Testis (tissue), 3 donors: Measurements from ENCODE around the gene TBXAS1. TPM values are rescaled to one million over a fixed set of nuclear protein-coding genes. Genes with fewer than 3 reads are reported as not detected.

Experiments
- DNase-seq: peaks from one replicate; pipeline ENCODE4 v3.0.0-alpha.2; 2019
- H3K27ac ChIP-seq, 2 donors: fragments of 200-600 bp; sonication (generic); one replicate each; pipeline ENCODE4 v1.5.1; 2019
- H3K27me3 ChIP-seq: fragments of 200-600 bp; sonication (generic); one replicate; pipeline ENCODE4 v1.5.1; 2019
- H3K36me3 ChIP-seq: fragments of 200-600 bp; sonication (generic); one replicate; pipeline ENCODE4 v1.5.1; 2017; ENCODE audit warnings: low read depth; ENCODE audit errors: missing control alignments
- H3K4me1 ChIP-seq: fragments of 200-600 bp; sonication (generic); one replicate; pipeline ENCODE4 v1.5.1; 2019
- H3K4me3 ChIP-seq, 2 donors: fragments of 200-600 bp; sonication (generic); one replicate each; pipeline ENCODE4 v1.5.1; 2017 to 2019
- H3K9me3 ChIP-seq: fragments of 200-600 bp; sonication (generic); one replicate; pipeline ENCODE4 v1.5.1; 2017
- CTCF ChIP-seq, 3 experiments: fragments of 450-650 bp in 2 of 3; fragments of 200-600 bp in 1 of 3; sonication (generic) in 1 of 3; IDR thresholded peaks; one replicate each; pipeline ENCODE4 v1.5.1; 2016 to 2019; ENCODE audit warnings: antibody characterized with exemption in 3 of 3, mild to moderate bottlenecking in 2 of 3, moderate library complexity in 1 of 3
- POLR2A ChIP-seq: fragments of 450-650 bp; IDR thresholded peaks from one replicate; pipeline ENCODE4 v1.6.1; 2017; ENCODE audit warnings: antibody characterized with exemption, mild to moderate bottlenecking, moderate library complexity
- WGBS, 2 donors: methylation state at CpG; one replicate each; pipeline ENCODE4 v1.1.5; 2018; 5-methylcytosine and 5-hydroxymethylcytosine counted together
- intact Hi-C: fragments of 100-400 bp; cut with DNase I; formaldehyde crosslinking; loops from one replicate; pipeline ENCODE4 v1.15.1; 2023; ENCODE audit warnings: low total_unique reads
- polyA plus RNA-seq: library from polyadenylated mRNA; stranded (reverse); fragments of 350-450 nt; fragmentation: Illumina TruSeq; extraction: RNeasy Lipid Tissue Mini Kit (QIAGEN cat#74804); gene quantifications from one replicate; pipeline ENCODE4 v1.2.3, GENCODE V29; 2014; ENCODE audit warnings: low read depth, low replicate concordance; ENCODE audit not compliant: insufficient read depth
- total RNA-seq, 2 donors: library from RNA; depleted of rRNA; stranded (reverse); fragments of >200 nt; gene quantifications; one replicate each; pipeline ENCODE4 v1.2.3, GENCODE V29; 2016

TBXAS1 gene
- total and polyA plus RNA-seq, 3 donors from 2014 or later, result 4.9 to 5.7 (median 5.2) TPM

- 90 to 94% methylated on average over 4 of the region's 4 CpGs for WGBS, 2 donors
- Histone ChIP-seq H3K27ac (no peak overlapping the region), H3K4me3 (no peak overlapping the region), H3K9me3 (no peaks in the 10 kb centered on the region), H3K4me1 (no peaks in the 10 kb centered on the region), H3K27me3 (no peaks in the 10 kb centered on the region), H3K36me3 (no peaks in the 10 kb centered on the region)
- intact Hi-C loops, result no loop called here
- no peak for DNase-seq
- no peak for TF ChIP-seq POLR2A
- TF ChIP-seq CTCF (IDR thresholded peaks at IDR 0.05), result no peak
Observed at GRCh38 chr7:139845443-139845805, 16.4 kb downstream of the TBXAS1 start.

- no peak overlapping the region for H3K4me3 ChIP-seq
- TF ChIP-seq POLR2A (no peak), CTCF (IDR thresholded peaks at IDR 0.05) (no peak)
- intact Hi-C loops, result no loop called here
- H3K4me1 ChIP-seq, result no peaks in the 10 kb centered on the region
- no peak overlapping the region for H3K27ac ChIP-seq
- H3K9me3 ChIP-seq, result no peaks in the 10 kb centered on the region
- no peaks in the 10 kb centered on the region for H3K36me3 ChIP-seq
- no peaks in the 10 kb centered on the region for H3K27me3 ChIP-seq
- no peak for DNase-seq
- WGBS, 2 donors, result 85 to 89% methylated on average over 4 of the region's 4 CpGs
Observed at GRCh38 chr7:139846297-139846696, 17.2 kb downstream of the TBXAS1 start.

- WGBS, 2 donors, result 83 to 97% methylated on average over 2 of the region's 2 CpGs
- intact Hi-C loops, result no loop called here
Observed at GRCh38 chr7:139848274-139848673, 19.2 kb downstream of the TBXAS1 start.

GRCh38 chr7:139850906-139851305 is 21.8 kb downstream of the TBXAS1 start:
- Histone ChIP-seq H3K9me3 (no peaks in the 10 kb centered on the region), H3K4me1 (peaks cover 4% of the 10 kb centered on the region), H3K27me3 (no peaks in the 10 kb centered on the region), H3K27ac (no peak overlapping the region), H3K4me3 (no peak overlapping the region), H3K36me3 (no peaks in the 10 kb centered on the region)
- TF ChIP-seq POLR2A (no peak), CTCF (IDR thresholded peaks at IDR 0.05) (no peak)
- intact Hi-C loops, result no loop called here
- no peak for DNase-seq
- 96 to 100% methylated on average over 3 of the region's 3 CpGs for WGBS, 2 donors

More at GRCh38 chr7:139848274-139848673, 19.2 kb downstream of the TBXAS1 start:
- no peak overlapping the region for H3K27ac ChIP-seq
- no peaks in the 10 kb centered on the region for H3K27me3 ChIP-seq
- H3K4me1 ChIP-seq, result no peaks in the 10 kb centered on the region
- H3K9me3 ChIP-seq, result no peaks in the 10 kb centered on the region
- TF ChIP-seq POLR2A (no peak), CTCF (IDR thresholded peaks at IDR 0.05) (no peak)
- no peak for DNase-seq
- no peaks in the 10 kb centered on the region for H3K36me3 ChIP-seq
- H3K4me3 ChIP-seq, result no peak overlapping the region

GRCh38 chr7:139851770-139852481 is 22.9 kb downstream of the TBXAS1 start:
- no peak overlapping the region for H3K27ac ChIP-seq
- no peaks in the 10 kb centered on the region for H3K9me3 ChIP-seq
- peaks cover 4% of the 10 kb centered on the region for H3K4me1 ChIP-seq
- no peak for TF ChIP-seq CTCF (IDR thresholded peaks at IDR 0.05)
- no peak for TF ChIP-seq POLR2A
- no peak for DNase-seq
- no peaks in the 10 kb centered on the region for H3K27me3 ChIP-seq
- no peaks in the 10 kb centered on the region for H3K36me3 ChIP-seq
- intact Hi-C loops, result no loop called here
- no peak overlapping the region for H3K4me3 ChIP-seq
- 76 to 87% methylated on average over 4 of the region's 4 CpGs for WGBS, 2 donors
